ENCODE results near the gene EGFL6. TPM values are rescaled to one million over a fixed set of nuclear protein-coding genes. Genes with fewer than 3 reads are reported as not detected.
"Not testable (repeated sequence)": the region's sequence is repeated elsewhere in the genome, so short reads cannot be mapped to it uniquely, and the experiment has no call there.

Gene EGFL6
- total RNA-seq, 6 donors from 2014 or later, result 2.1 to 9.9 (median 6.8) TPM

GRCh38 chrX:13662355-13662791, 93.0 kb downstream of the EGFL6 start:
- Histone ChIP-seq H3K4me3 (no peak overlapping the region), H3K9me3 (no peaks in the 10 kb centered on the region), H3K27me3 (no peaks in the 10 kb centered on the region), H3K4me1 (peaks cover 0 to 6% (median 2%) of the 10 kb centered on the region in 4 donors), H3K36me3 (peaks cover 0 to 12% (median 0%) of the 10 kb centered on the region in 4 donors), H3K27ac (peak overlapping the region in 2 of 4 donors; percentile 26 to 27)
- DNase-seq (no peak), ATAC-seq (ENCODE audit: low FRiP score in 2 of 2) (peak in 1 of 2 donors; percentile 77)
- TF ChIP-seq CTCF (IDR thresholded peaks at IDR 0.05) (no peak), POLR2AphosphoS5 (IDR thresholded peaks at IDR 0.05) (no peak), EP300 (IDR thresholded peaks at IDR 0.05) (no peak), POLR2A (IDR thresholded peaks at IDR 0.05) (no peak)
- 74 to 90% methylated on average over 6 of the region's 6 CpGs for WGBS, 2 donors

GRCh38 chrX:13664020-13664419, 94.6 kb downstream of the EGFL6 start:
- DNase-seq (no peak), ATAC-seq (ENCODE audit: low FRiP score in 2 of 2) (no peak)
- Histone ChIP-seq H3K9me3 (no peaks in the 10 kb centered on the region), H3K4me3 (no peak overlapping the region), H3K36me3 (peaks cover 0 to 12% (median 0%) of the 10 kb centered on the region in 4 donors), H3K27ac (peak overlapping the region in 2 of 4 donors; percentile 0 to 51), H3K4me1 (peaks cover 0 to 5% (median 2%) of the 10 kb centered on the region in 4 donors), H3K27me3 (no peaks in the 10 kb centered on the region)
- no peak for TF ChIP-seq EP300 (IDR thresholded peaks at IDR 0.05)
- no peak for TF ChIP-seq POLR2A (IDR thresholded peaks at IDR 0.05)
- TF ChIP-seq CTCF (IDR thresholded peaks at IDR 0.05), result no peak
- TF ChIP-seq POLR2AphosphoS5 (IDR thresholded peaks at IDR 0.05), result no peak
- WGBS, 2 donors, result 63 to 78% methylated on average over 3 of the region's 3 CpGs

GRCh38 chrX:13666836-13667235, 97.4 kb downstream of the EGFL6 start:
- H3K27ac ChIP-seq, result no peak overlapping the region
- DNase-seq, result no peak
- 58 to 60% methylated on average over 2 to 3 of the region's 3 CpGs for WGBS, 2 donors

GRCh38 chrX:13667919-13668318, 98.5 kb downstream of the EGFL6 start:
- Histone ChIP-seq H3K9me3 (no peaks in the 10 kb centered on the region), H3K4me3 (no peak overlapping the region), H3K27ac (no peak overlapping the region), H3K36me3 (peaks cover 0 to 7% (median 0%) of the 10 kb centered on the region in 4 donors), H3K27me3 (no peaks in the 10 kb centered on the region), H3K4me1 (peaks cover 0 to 10% (median 3%) of the 10 kb centered on the region in 4 donors)
- no peak for TF ChIP-seq CTCF (IDR thresholded peaks at IDR 0.05)
- no peak for TF ChIP-seq POLR2A (IDR thresholded peaks at IDR 0.05)
- no peak for TF ChIP-seq EP300 (IDR thresholded peaks at IDR 0.05)
- no peak for TF ChIP-seq POLR2AphosphoS5 (IDR thresholded peaks at IDR 0.05)
- ATAC-seq (ENCODE audit: low FRiP score in 2 of 2), result no peak
- no peak for DNase-seq

More at GRCh38 chrX:13666836-13667235, 97.4 kb downstream of the EGFL6 start:
- Histone ChIP-seq H3K36me3 (peaks cover 0 to 12% (median 0%) of the 10 kb centered on the region in 4 donors), H3K4me1 (peaks cover 0 to 10% (median 3%) of the 10 kb centered on the region in 4 donors), H3K9me3 (no peaks in the 10 kb centered on the region), H3K4me3 (no peak overlapping the region), H3K27me3 (no peaks in the 10 kb centered on the region)
- TF ChIP-seq EP300 (IDR thresholded peaks at IDR 0.05), result no peak
- no peak for TF ChIP-seq CTCF (IDR thresholded peaks at IDR 0.05)
- no peak for TF ChIP-seq POLR2AphosphoS5 (IDR thresholded peaks at IDR 0.05)
- TF ChIP-seq POLR2A (IDR thresholded peaks at IDR 0.05), result no peak
- ATAC-seq (ENCODE audit: low FRiP score in 2 of 2), result no peak

- 18 to 40% methylated on average over 8 to 9 of the region's 9 CpGs for WGBS, 2 donors
- peak; percentile 75 to 76 for ATAC-seq (ENCODE audit: low FRiP score in 2 of 2)
Measured at GRCh38 chrX:13669246-13669737, 99.9 kb downstream of the EGFL6 start.

GRCh38 chrX:13669755-13670154, 100.4 kb downstream of the EGFL6 start:
- not testable (repeated sequence) for H3K9me3 ChIP-seq; H3K36me3 ChIP-seq; DNase-seq; ATAC-seq (ENCODE audit: low FRiP score in 2 of 2); H3K4me3 ChIP-seq; H3K4me1 ChIP-seq; H3K27me3 ChIP-seq
- 88 to 95% methylated on average over 5 to 8 of the region's 8 CpGs for WGBS, 2 donors
- H3K27ac ChIP-seq, result peak overlapping the region in 3 of 4 donors; percentile 52 to 64 (median 61)

More at GRCh38 chrX:13669246-13669737, 99.9 kb downstream of the EGFL6 start:
- H3K4me1 ChIP-seq, result peaks cover 0 to 10% (median 3%) of the 10 kb centered on the region in 4 donors
- TF ChIP-seq POLR2A (IDR thresholded peaks at IDR 0.05), result no peak
- TF ChIP-seq CTCF (IDR thresholded peaks at IDR 0.05), result no peak
- TF ChIP-seq POLR2AphosphoS5 (IDR thresholded peaks at IDR 0.05), result peak in 1 of 2 donors; percentile 65
- TF ChIP-seq EP300 (IDR thresholded peaks at IDR 0.05), result peak in 1 of 4 donors; percentile 67
- H3K27me3 ChIP-seq, result no peaks in the 10 kb centered on the region
- no peaks in the 10 kb centered on the region for H3K36me3 ChIP-seq
- DNase-seq, result peak in 1 of 2 donors; percentile 78
- no peaks in the 10 kb centered on the region for H3K9me3 ChIP-seq
- peak overlapping the region; percentile 12 to 64 (median 56) for H3K27ac ChIP-seq
- no peak overlapping the region for H3K4me3 ChIP-seq

Measured in upper lobe of left lung (tissue), 6 donors.